Measurements from ENCODE around the gene SUGCT.

GRCh38 chr7:40498924-40499510 lies 364.2 kb downstream of the SUGCT start:
- TF ChIP-seq EP300 (IDR thresholded peaks at IDR 0.05; ENCODE audit: borderline replicate concordance), result no peak
- TF ChIP-seq YY1 (IDR thresholded peaks at IDR 0.05; ENCODE audit: low read depth), result no peak
- no peak for TF ChIP-seq CREB1 (IDR thresholded peaks at IDR 0.05; ENCODE audit: low read depth)
- no peak for TF ChIP-seq NFIC (IDR thresholded peaks at IDR 0.05)
- TF ChIP-seq EGR1 (IDR thresholded peaks at IDR 0.05), result no peak
- no peak for TF ChIP-seq MAX (IDR thresholded peaks at IDR 0.05)
- no peak for TF ChIP-seq RAD21 (IDR thresholded peaks at IDR 0.05; ENCODE audit: low read depth)
- TF ChIP-seq REST (IDR thresholded peaks at IDR 0.05; ENCODE audit: low read depth), result no peak

Measured in Ishikawa (cell line).